ENCODE results near the gene SNRNP48.

GRCh38 chr6:7561153-7561964 lies 28.6 kb upstream of the SNRNP48 start:
- TF ChIP-seq MAX (IDR thresholded peaks at IDR 0.05; ENCODE audit: low read depth) (no peak), CHD2 (IDR thresholded peaks at IDR 0.05; ENCODE audit: low read length, partially characterized antibody) (no peak), CTCF (IDR thresholded peaks at IDR 0.05) (no peak), RAD21 (IDR thresholded peaks at IDR 0.05; ENCODE audit: low read length) (no peak)

Data from SK-N-SH (cell line).